ENCODE data around the gene ZDHHC7. TPM values are rescaled to one million over a fixed set of nuclear protein-coding genes. Genes with fewer than 3 reads are reported as not detected.

Gene ZDHHC7
- total and polyA plus RNA-seq, 9 of the 15 experiments (the other 6 are each of a cell fraction or from before 2014, with no cell fraction given): 1.7 to 49.7 (median 37.4) TPM

GRCh38 chr16:85003076-85003475 is 8.3 kb downstream of the ZDHHC7 start:
- peaks cover 41 to 51% of the 10 kb centered on the region in 2 experiments for H3K4me1 ChIP-seq (replicated peaks in 1 of 2; ENCODE audit: control insufficient read depth in 2 of 2, insufficient read depth in 2 of 2, low read length in 2 of 2)
- POLR2A ChIA-PET: no interaction called here

More at GRCh38 chr16:85003076-85003475, 8.3 kb downstream of the ZDHHC7 start:
- in situ Hi-C loops (cut with MboI) (no loop called here), intact Hi-C loops (cut with micrococcal nuclease) (no loop called here)
- Histone ChIP-seq H3K4me3 (no peak overlapping the region), H3K4me2 (ENCODE audit: insufficient read depth, low read length) (no peak overlapping the region), H3K9ac (ENCODE audit: insufficient read depth in 1 of 2, low read depth in 2 of 2, low read length in 2 of 2) (peak overlapping the region in 1 of 2 experiments; percentile 62; a peak in 2 of 4 replicates), H3K79me2 (ENCODE audit: control insufficient read depth, insufficient read depth, low read length) (peaks cover 93% of the 10 kb centered on the region), H3K36me3 (ENCODE audit: control insufficient read depth, insufficient read depth, low read length) (peaks cover 57% of the 10 kb centered on the region), H3K27ac (ENCODE audit: extremely low read depth, low read depth, low read length) (no peak overlapping the region), H2AFZ (ENCODE audit: low read depth, low read length) (no peak overlapping the region), H3K27me3 (ENCODE audit: control insufficient read depth in 2 of 2, insufficient read depth in 2 of 2, low read length in 2 of 2) (no peaks in the 10 kb centered on the region), H4K20me1 (replicated peaks; ENCODE audit: control insufficient read depth, insufficient read depth, low read length) (peaks cover 45% of the 10 kb centered on the region), H3K9me1 (ENCODE audit: control insufficient read depth, insufficient read depth, low read length) (peaks cover 16% of the 10 kb centered on the region), H3K9me3 (replicated peaks; ENCODE audit: control insufficient read depth, insufficient read depth, low read depth, low read length) (no peaks in the 10 kb centered on the region)
- ATAC-seq: no peak
- no TSS peak for BruUV-seq (replicated peaks)
- peak in 1 of 4 experiments; percentile 19 for DNase-seq (ENCODE audit: extremely low read depth in 1 of 4, low spot score in 3 of 4)
- FAIRE-seq: no peak
- CTCF ChIA-PET (ENCODE audit: low intra/inter-chr PET ratio): no interaction called here
- TF ChIP-seq TAF9B (IDR thresholded peaks at IDR 0.05; ENCODE audit: partially characterized antibody) (no peak), SIN3A (IDR thresholded peaks at IDR 0.05; ENCODE audit: borderline replicate concordance in 2 of 2, control insufficient read depth in 1 of 2, low read depth in 2 of 2, low read length in 2 of 2) (no peak), GATA2 (CRISPR knock-in tag; IDR thresholded peaks at IDR 0.05) (no peak), DEAF1 (CRISPR knock-in tag; IDR thresholded peaks at IDR 0.05) (no peak), MTF1 (CRISPR knock-in tag; IDR thresholded peaks at IDR 0.05; ENCODE audit: borderline replicate concordance) (no peak), ZSCAN32 (CRISPR knock-in tag; IDR thresholded peaks at IDR 0.05) (no peak), ZNF75A (CRISPR knock-in tag; IDR thresholded peaks at IDR 0.05) (no peak), NCOR1 (IDR thresholded peaks at IDR 0.05) (no peak), ZNF584 (CRISPR knock-in tag; IDR thresholded peaks at IDR 0.05; ENCODE audit: low read depth) (no peak), POLR2AphosphoS5 (IDR thresholded peaks at IDR 0.05; ENCODE audit: control insufficient read depth, insufficient read depth, low read depth, low read length) (no peak), ARHGAP35 (IDR thresholded peaks at IDR 0.05; ENCODE audit: partially characterized antibody) (no peak)
- TF ChIP-seq, protein P1, sequence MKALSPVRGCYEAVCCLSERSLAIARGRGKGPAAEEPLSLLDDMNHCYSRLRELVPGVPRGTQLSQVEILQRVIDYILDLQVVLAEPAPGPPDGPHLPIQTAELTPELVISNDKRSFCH (CRISPR knock-in tag; IDR thresholded peaks at IDR 0.05): no peak
- TF ChIP-seq, protein P1 (tag; IDR thresholded peaks at IDR 0.05): no peak
- WGBS (ENCODE audit: insufficient coverage, low coverage, missing lambda C conversion rate): 89% methylated on average over 13 of the region's 13 CpGs

Data from K562 (cell line).